GM23338 (cell line): ENCODE measurements around the gene CLHC1.

Experiments used
- CTCF ChIP-seq, 2 experiments: fragments of 200-600 bp in 1 of 2; sonication (generic) in 1 of 2; conservative IDR thresholded peaks; 2 replicates each; pipeline versions ENCODE4 v1.5.1 to v1.6.1; 2016 to 2017; ENCODE audit warnings: antibody characterized with exemption in 2 of 2, low read depth in 2 of 2, mild to moderate bottlenecking in 2 of 2, moderate library complexity in 1 of 2
- ETS1 ChIP-seq: IDR thresholded peaks from 2 replicates; pipeline ENCODE4 v1.6.1; 2016; ENCODE audit warnings: antibody characterized with exemption
- EZH2 ChIP-seq: fragments of 200-600 bp; sonication (generic); IDR thresholded peaks from one replicate; pipeline ENCODE4 v1.8.0; 2017; ENCODE audit warnings: antibody characterized with exemption, mild to moderate bottlenecking, low read depth; ENCODE audit not compliant: unreplicated experiment
- JUNB ChIP-seq: IDR thresholded peaks from one replicate; pipeline ENCODE4 v1.6.1; 2016; ENCODE audit warnings: antibody characterized with exemption; ENCODE audit not compliant: unreplicated experiment
- POLR2AphosphoS5 ChIP-seq: IDR thresholded peaks from 2 replicates; pipeline ENCODE4 v1.6.1; 2016; ENCODE audit warnings: antibody characterized with exemption, low read depth

GRCh38 chr2:55158111-55158814 lies 73.8 kb downstream of the CLHC1 start:
- TF ChIP-seq CTCF (conservative IDR thresholded peaks at IDR 0.05; ENCODE audit: low read depth in 2 of 2) (no peak), JUNB (no peak), POLR2AphosphoS5 (no peak), EZH2 (no peak), ETS1 (no peak)
